Fibroblast of lung (primary cell): ENCODE measurements around the gene USH2A. TPM values are rescaled to one million over a fixed set of nuclear protein-coding genes. Genes with fewer than 3 reads are reported as not detected.

Experiments
- DNase-seq, 2 donors: peaks; one replicate each; pipeline versions ENCODE4 v3.0.0 to v3.0.0-alpha.2; 2010; ENCODE audit warnings: low read depth in 2 of 2
- H2AFZ ChIP-seq: 2 replicates; pipeline ENCODE4 v1.5.1; 2012; ENCODE audit warnings: low read length, control low read depth, inconsistent platforms
- H3K27ac ChIP-seq: 2 replicates; pipeline ENCODE4 v1.5.1; 2011; ENCODE audit warnings: low read length, control low read depth; ENCODE audit not compliant: insufficient read depth
- H3K27me3 ChIP-seq: 2 replicates; pipeline ENCODE4 v1.5.1; 2011; ENCODE audit warnings: mild to moderate bottlenecking, low read length; ENCODE audit not compliant: control insufficient read depth, insufficient read depth
- H3K36me3 ChIP-seq: 2 replicates; pipeline ENCODE4 v1.5.1; 2011; ENCODE audit warnings: low read length; ENCODE audit not compliant: control insufficient read depth, insufficient read depth
- H3K4me1 ChIP-seq: 2 replicates; pipeline ENCODE4 v1.5.1; 2011; ENCODE audit warnings: low read length; ENCODE audit not compliant: control insufficient read depth, insufficient read depth; ENCODE audit errors: extremely low read depth
- H3K4me2 ChIP-seq: 2 replicates; pipeline ENCODE4 v1.5.1; 2011; ENCODE audit warnings: low read length, control low read depth; ENCODE audit not compliant: insufficient read depth; ENCODE audit errors: extremely low read depth
- H3K4me3 ChIP-seq, 4 experiments: fragments of 200-600 bp in 1 of 4; sonication (generic) in 1 of 4; replicated peaks in 1 of 4; 2 replicates each; pipeline ENCODE4 v1.5.1; 2011 to 2016; ENCODE audit warnings: low read length in 4 of 4, low read depth in 3 of 4, mild to moderate bottlenecking in 3 of 4, control low read depth in 2 of 4, inconsistent platforms in 1 of 4, mixed read lengths in 1 of 4; ENCODE audit not compliant: insufficient read depth in 1 of 4; ENCODE audit errors: control extremely low read depth in 1 of 4
- H3K79me2 ChIP-seq: 2 replicates; pipeline ENCODE4 v1.5.1; 2012; ENCODE audit warnings: mild to moderate bottlenecking, low read length, inconsistent platforms; ENCODE audit not compliant: control insufficient read depth, insufficient read depth
- H3K9ac ChIP-seq: 2 replicates; pipeline ENCODE4 v1.5.1; 2011; ENCODE audit warnings: mild to moderate bottlenecking, low read length, control low read depth; ENCODE audit not compliant: insufficient read depth
- H3K9me3 ChIP-seq: 2 replicates; pipeline ENCODE4 v1.5.1; 2012; ENCODE audit warnings: low read depth, low read length; ENCODE audit not compliant: control insufficient read depth, insufficient read depth
- H4K20me1 ChIP-seq: 2 replicates; pipeline ENCODE4 v1.5.1; 2011; ENCODE audit warnings: low read length; ENCODE audit not compliant: control insufficient read depth, insufficient read depth; ENCODE audit errors: extremely low read depth
- CTCF ChIP-seq, 2 donors: IDR thresholded peaks in 1 of 2; conservative IDR thresholded peaks in 1 of 2; 1 replicate in 1 of 2; 2 replicates in 1 of 2; pipeline ENCODE4 v1.5.1; 2011 to 2012; ENCODE audit warnings: low read length in 2 of 2, control low read depth in 1 of 2, inconsistent platforms in 1 of 2, low read depth in 1 of 2, mild to moderate bottlenecking in 1 of 2
- EZH2 ChIP-seq: IDR thresholded peaks from 2 replicates; pipeline ENCODE4 v1.5.1; 2012; ENCODE audit warnings: low read length, control low read depth, mild to moderate bottlenecking; ENCODE audit errors: missing control alignments
- polyA plus RNA-seq, 2 donors: library from polyadenylated mRNA; depleted of rRNA in 1 of 2; stranded (reverse) in 1 of 2; unstranded in 1 of 2; fragments of >200 nt; gene quantifications; 2 replicates each; pipeline ENCODE4 v1.2.1, GENCODE V29; 2011 to 2012; ENCODE audit warnings: missing spikeins in 1 of 2
- total RNA-seq: library from RNA; depleted of rRNA; stranded (reverse); fragments of >200 nt; gene quantifications from 2 replicates; pipeline ENCODE4 v1.2.1, GENCODE V29; 2014

USH2A gene
- total and polyA plus RNA-seq, 2 donors (not counting 1 experiment from before 2014, with no cell fraction given) = under 0.01 to 0.01 TPM

- Histone ChIP-seq H2AFZ (no peak overlapping the region), H4K20me1 (no peaks in the 10 kb centered on the region), H3K4me3 (no peak overlapping the region), H3K4me1 (peaks cover 2% of the 10 kb centered on the region), H3K9me3 (no peaks in the 10 kb centered on the region), H3K27ac (peak overlapping the region; percentile 29), H3K4me2 (peak overlapping the region; percentile 11), H3K9ac (no peak overlapping the region), H3K79me2 (no peaks in the 10 kb centered on the region), H3K36me3 (no peaks in the 10 kb centered on the region), H3K27me3 (no peaks in the 10 kb centered on the region)
- TF ChIP-seq EZH2 = no peak
- no peak for TF ChIP-seq CTCF (conservative IDR thresholded peaks at IDR 0.05 in 1 of 2, IDR thresholded peaks at IDR 0.05 in 1 of 2; ENCODE audit: low read depth in 1 of 2, low read length in 2 of 2)
- DNase-seq = no peak
These were observed 578.5 kb downstream of the USH2A start for GRCh38 chr1:215844777-215845176.

- Histone ChIP-seq H4K20me1 (no peaks in the 10 kb centered on the region), H3K4me1 (peaks cover 2% of the 10 kb centered on the region), H2AFZ (no peak overlapping the region), H3K4me2 (no peak overlapping the region), H3K27ac (no peak overlapping the region), H3K36me3 (no peaks in the 10 kb centered on the region), H3K9ac (no peak overlapping the region), H3K9me3 (no peaks in the 10 kb centered on the region), H3K79me2 (no peaks in the 10 kb centered on the region), H3K27me3 (no peaks in the 10 kb centered on the region), H3K4me3 (no peak overlapping the region)
- TF ChIP-seq CTCF (conservative IDR thresholded peaks at IDR 0.05 in 1 of 2, IDR thresholded peaks at IDR 0.05 in 1 of 2; ENCODE audit: low read depth in 1 of 2, low read length in 2 of 2) (no peak), EZH2 (no peak)
- no peak for DNase-seq
These were observed 579.0 kb downstream of the USH2A start for GRCh38 chr1:215844266-215844665.

GRCh38 chr1:215842905-215843304 is 580.3 kb downstream of the USH2A start:
- DNase-seq = peak in 1 of 2 donors; percentile 50
- Histone ChIP-seq H3K4me1 (peaks cover 2% of the 10 kb centered on the region), H4K20me1 (no peaks in the 10 kb centered on the region), H3K79me2 (no peaks in the 10 kb centered on the region), H3K9me3 (no peaks in the 10 kb centered on the region), H3K27ac (no peak overlapping the region), H3K9ac (no peak overlapping the region), H3K4me3 (no peak overlapping the region), H3K36me3 (no peaks in the 10 kb centered on the region), H2AFZ (no peak overlapping the region), H3K27me3 (no peaks in the 10 kb centered on the region), H3K4me2 (no peak overlapping the region)
- TF ChIP-seq EZH2 (no peak), CTCF (conservative IDR thresholded peaks at IDR 0.05 in 1 of 2, IDR thresholded peaks at IDR 0.05 in 1 of 2; ENCODE audit: low read depth in 1 of 2, low read length in 2 of 2) (no peak)
